MCF 10A (cell line): ENCODE data around the gene GPRC5D. TPM values are rescaled to one million over a fixed set of nuclear protein-coding genes. Genes with fewer than 3 reads are reported as not detected.
A peak's percentile ranks its signal among the peaks of the same experiment; 100 is the strongest.

Experiments
- BruUV-seq: library from RNA; stranded (reverse); fragments of 400-500 nt; replicated peaks from 2 replicates; lab custom pipeline; 2021; lab: Mats Ljungman, UMichigan
- CTCF ChIA-PET: fragments of 300-600 bp; sonication (Branson Sonifier 250); formaldehyde crosslinking; extraction: SDS; loops from one replicate; lab custom pipeline; 2021; ENCODE audit warnings: antibody characterized with exemption, inconsistent platforms; lab: Yijun Ruan, JAX
- POLR2A ChIA-PET: fragments of 300-600, 350-650 bp; sonication (Branson Sonifier 250); formaldehyde crosslinking; extraction: SDS; loops from one replicate; lab custom pipeline; 2020; ENCODE audit warnings: antibody characterized with exemption, inconsistent platforms; lab: Yijun Ruan, JAX
- DNase-seq: peaks from one replicate; pipeline ENCODE4 v3.0.0-alpha.2; 2018; ENCODE audit not compliant: unreplicated experiment
- H3K27ac Mint-ChIP-seq: one replicate; pipeline ENCODE4 v1.8.0; 2022; ENCODE audit warnings: mild to moderate bottlenecking, low read depth, mixed read lengths; ENCODE audit not compliant: unreplicated experiment
- H3K27me3 Mint-ChIP-seq: one replicate; pipeline ENCODE4 v1.8.0; 2022; ENCODE audit warnings: mixed read lengths; ENCODE audit not compliant: insufficient read depth, unreplicated experiment
- H3K36me3 Mint-ChIP-seq: one replicate; pipeline ENCODE4 v1.8.0; 2022; ENCODE audit warnings: mild to moderate bottlenecking, moderate library complexity, mixed read lengths; ENCODE audit not compliant: insufficient read depth, unreplicated experiment
- H3K4me1 Mint-ChIP-seq: one replicate; pipeline ENCODE4 v1.8.0; 2022; ENCODE audit warnings: mixed read lengths; ENCODE audit not compliant: insufficient read depth, unreplicated experiment
- H3K4me3 Mint-ChIP-seq: one replicate; pipeline ENCODE4 v1.8.0; 2022; ENCODE audit warnings: mild to moderate bottlenecking, moderate library complexity, mixed read lengths; ENCODE audit not compliant: unreplicated experiment
- H3K9me3 Mint-ChIP-seq: one replicate; pipeline ENCODE4 v1.8.0; 2022; ENCODE audit warnings: mixed read lengths; ENCODE audit not compliant: unreplicated experiment
- CTCF ChIP-seq: fragments of 200-600 bp; IDR thresholded peaks from one replicate; pipeline ENCODE4 v1.8.0; 2022; ENCODE audit warnings: antibody characterized with exemption, mild to moderate bottlenecking; ENCODE audit not compliant: unreplicated experiment
- intact Hi-C: fragments of 100-400 bp; cut with micrococcal nuclease; formaldehyde crosslinking; loops from 2 replicates; pipeline ENCODE4 v1.14.1; 2022
- total RNA-seq: library from RNA; stranded (reverse); gene quantifications from 2 replicates; pipeline ENCODE4 v1.2.3, GENCODE V29; 2022

Gene GPRC5D
- total RNA-seq, 1 experiment from 2014 or later = not detected

DNA sequence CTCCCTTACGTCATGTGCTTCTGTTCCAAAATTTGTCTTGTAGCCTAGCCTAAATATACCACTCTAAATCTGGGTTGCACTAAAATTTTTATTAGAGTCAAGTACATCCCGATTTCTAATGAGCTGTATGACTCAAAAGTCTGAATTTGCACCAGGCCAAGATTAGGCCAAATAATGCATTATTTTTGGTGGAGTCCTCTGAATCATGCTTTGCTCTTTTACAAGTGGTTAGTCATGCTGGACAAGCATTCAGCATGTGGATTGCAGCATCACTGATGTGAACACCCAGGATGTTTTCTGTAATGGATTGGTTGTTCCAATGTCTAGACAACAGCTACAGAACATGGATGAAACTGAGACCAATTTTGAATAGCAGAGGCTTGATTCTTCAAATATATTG, 24.4 kb upstream of the GPRC5D start:
- intact Hi-C loops = loop anchor here (5.0 kb wide), 1 partner anchor 139 kb away; no protein-coding TSS in a partner anchor
- no TSS peak for BruUV-seq

GRCh38 chr12:12975322-12976077, 23.5 kb upstream of the GPRC5D start:
- H3K4me1 Mint-ChIP-seq = peaks cover 12% of the 10 kb centered on the region
- peak; percentile 55 for DNase-seq
- H3K27me3 Mint-ChIP-seq = no peaks in the 10 kb centered on the region
- BruUV-seq = no TSS peak
- ChIA-PET CTCF (interaction anchor here (0.5 to 4.8 kb wide), 28 partner anchors 10 to 1835 kb away, joined by 3 to 42 read pairs (median 4); partner anchors contain the start of genes FAM234B and GPRC5A), POLR2A (interaction anchor here (0.6 to 2.6 kb wide), 14 partner anchors 8 to 237 kb away, joined by 3 to 14 read pairs (median 4); partner anchors contain the start of gene GPRC5A)
- H3K27ac Mint-ChIP-seq = peak overlapping the region; percentile 85
- TF ChIP-seq CTCF = peak; percentile 23
- peaks cover 45% of the 10 kb centered on the region for H3K36me3 Mint-ChIP-seq
- intact Hi-C loops = loop anchor here (5.0 kb wide), 1 partner anchor 138 kb away; no protein-coding TSS in a partner anchor
- H3K4me3 Mint-ChIP-seq = no peak overlapping the region
- H3K9me3 Mint-ChIP-seq = peaks cover 5% of the 10 kb centered on the region

More for the DNA sequence above, 24.4 kb upstream of the GPRC5D start:
- H3K27ac Mint-ChIP-seq = peak overlapping the region; percentile 85
- H3K4me3 Mint-ChIP-seq = no peak overlapping the region
- CTCF ChIA-PET = interaction anchor here (0.5 to 4.8 kb wide), 27 partner anchors 9 to 279 kb away, joined by 3 to 42 read pairs (median 4); partner anchors contain the start of genes FAM234B and GPRC5A
- H3K4me1 Mint-ChIP-seq = peaks cover 12% of the 10 kb centered on the region
- H3K9me3 Mint-ChIP-seq = peaks cover 5% of the 10 kb centered on the region
- no peak for TF ChIP-seq CTCF
- H3K36me3 Mint-ChIP-seq = peaks cover 39% of the 10 kb centered on the region
- peak; percentile 85 for DNase-seq
- H3K27me3 Mint-ChIP-seq = no peaks in the 10 kb centered on the region
- POLR2A ChIA-PET = interaction anchor here (0.6 to 2.6 kb wide), 16 partner anchors 10 to 236 kb away, joined by 3 to 14 read pairs (median 4); partner anchors contain the start of gene GPRC5A

- Mint-ChIP-seq H3K4me3 (no peak overlapping the region), H3K36me3 (peaks cover 45% of the 10 kb centered on the region), H3K27ac (no peak overlapping the region), H3K4me1 (peaks cover 12% of the 10 kb centered on the region), H3K9me3 (peaks cover 5% of the 10 kb centered on the region), H3K27me3 (no peaks in the 10 kb centered on the region)
- BruUV-seq = no TSS peak
- TF ChIP-seq CTCF = no peak
- ChIA-PET POLR2A (no interaction called here), CTCF (interaction anchor here (0.6 to 4.8 kb wide), 16 partner anchors 10 to 238 kb away, joined by 3 to 42 read pairs (median 3); no protein-coding TSS in a partner anchor)
- DNase-seq = no peak
- intact Hi-C loops = no loop called here
Observed at GRCh38 chr12:12974211-12974610, 22.2 kb upstream of the GPRC5D start.

DNA sequence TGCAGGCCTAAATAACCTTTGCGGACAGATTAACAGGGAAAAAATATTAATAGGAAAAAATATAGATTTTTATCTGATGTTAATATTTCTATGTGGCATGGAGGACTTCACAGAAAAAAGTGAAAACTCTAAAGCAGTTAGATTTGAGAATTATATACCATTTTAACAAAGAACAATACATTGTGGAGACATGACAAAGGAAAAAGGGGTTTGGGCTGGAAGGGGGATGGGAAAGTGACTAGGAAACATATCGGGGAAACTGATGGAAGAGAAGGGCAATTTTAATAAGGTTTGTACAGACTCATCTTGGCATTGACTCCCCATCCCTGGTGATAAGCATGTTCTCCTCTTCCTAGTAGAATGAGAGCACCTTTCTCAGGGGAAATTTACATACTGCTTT, 21.0 kb upstream of the GPRC5D start:
- H3K36me3 Mint-ChIP-seq = peaks cover 45% of the 10 kb centered on the region
- H3K4me1 Mint-ChIP-seq = peaks cover 12% of the 10 kb centered on the region
- H3K27me3 Mint-ChIP-seq = no peaks in the 10 kb centered on the region
- peaks cover 5% of the 10 kb centered on the region for H3K9me3 Mint-ChIP-seq
- BruUV-seq = no TSS peak
- POLR2A ChIA-PET = no interaction called here
- CTCF ChIA-PET = interaction anchor here (1.3 to 4.8 kb wide), 2 partner anchors 26 to 57 kb away, joined by 3 to 42 read pairs; no protein-coding TSS in a partner anchor
- H3K27ac Mint-ChIP-seq = no peak overlapping the region
- no peak for DNase-seq
- TF ChIP-seq CTCF = no peak
- H3K4me3 Mint-ChIP-seq = no peak overlapping the region
- intact Hi-C loops = no loop called here
